ENCODE results near the gene ZFYVE26.

Gene ZFYVE26

GRCh38 chr14:67785270-67786109 is 30.9 kb downstream of the ZFYVE26 start:
- no peak for TF ChIP-seq CTCF (IDR thresholded peaks at IDR 0.05; ENCODE audit: low read length, missing control alignments)
- no peak for DNase-seq (ENCODE audit: low read depth)
- no peak overlapping the region for H3K4me3 ChIP-seq (replicated peaks; ENCODE audit: low read depth, low read length)

GRCh38 chr14:67784244-67784823 is 32.1 kb downstream of the ZFYVE26 start:
- TF ChIP-seq CTCF (IDR thresholded peaks at IDR 0.05; ENCODE audit: low read length, missing control alignments) = no peak
- no peak for DNase-seq (ENCODE audit: low read depth)
- no peak overlapping the region for H3K4me3 ChIP-seq (replicated peaks; ENCODE audit: low read depth, low read length)

- H3K4me3 ChIP-seq (replicated peaks; ENCODE audit: low read depth, low read length) = no peak overlapping the region
- no peak for TF ChIP-seq CTCF (IDR thresholded peaks at IDR 0.05; ENCODE audit: low read length, missing control alignments)
- no peak for DNase-seq (ENCODE audit: low read depth)
Observed at GRCh38 chr14:67782090-67782489, 34.3 kb downstream of the ZFYVE26 start.

- no peak overlapping the region for H3K4me3 ChIP-seq (replicated peaks; ENCODE audit: low read depth, low read length)
- no peak for DNase-seq (ENCODE audit: low read depth)
- TF ChIP-seq CTCF (IDR thresholded peaks at IDR 0.05; ENCODE audit: low read length, missing control alignments) = no peak
Observed at GRCh38 chr14:67778792-67779191, 37.6 kb downstream of the ZFYVE26 start.

GRCh38 chr14:67776653-67777322 is 39.6 kb downstream of the ZFYVE26 start:
- TF ChIP-seq CTCF (IDR thresholded peaks at IDR 0.05; ENCODE audit: low read length, missing control alignments) = no peak

GRCh38 chr14:67773844-67774377 is 42.5 kb downstream of the ZFYVE26 start:
- no peak overlapping the region for H3K4me3 ChIP-seq (replicated peaks; ENCODE audit: low read depth, low read length)
- TF ChIP-seq CTCF (IDR thresholded peaks at IDR 0.05; ENCODE audit: low read length, missing control alignments) = no peak
- no peak for DNase-seq (ENCODE audit: low read depth)

More at GRCh38 chr14:67776653-67777322, 39.6 kb downstream of the ZFYVE26 start:
- DNase-seq (ENCODE audit: low read depth) = no peak
- no peak overlapping the region for H3K4me3 ChIP-seq (replicated peaks; ENCODE audit: low read depth, low read length)
